ENCODE results near the gene FDX1. TPM values are rescaled to one million over a fixed set of nuclear protein-coding genes. Genes with fewer than 3 reads are reported as not detected.
A peak's percentile ranks its signal among the peaks of the same experiment; 100 is the strongest.
"Not testable (repeated sequence)": the region's sequence is repeated elsewhere in the genome, so short reads cannot be mapped to it uniquely, and the experiment has no call there.

Gene FDX1
- total and polyA plus RNA-seq, 4 donors = 11.0 to 16.2 (median 14.5) TPM

DNA sequence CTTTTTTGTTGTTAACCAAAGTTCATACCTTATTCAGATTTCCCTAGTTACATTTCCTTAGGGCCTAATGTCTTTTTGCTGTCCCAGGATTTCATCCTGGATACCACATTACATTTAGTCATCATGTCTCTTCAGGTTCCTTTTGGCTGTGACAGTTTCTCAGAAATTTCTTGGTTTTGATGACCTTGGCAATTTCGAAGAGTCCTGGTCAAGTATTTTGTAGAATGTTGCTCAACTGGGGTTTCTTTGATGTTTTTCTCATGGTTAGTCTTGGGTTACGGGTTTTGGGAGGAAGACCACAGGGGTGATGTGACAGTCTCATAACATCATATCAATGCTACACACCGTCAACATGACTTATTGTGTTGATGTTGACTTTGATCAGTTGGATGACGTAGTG lies 39.8 kb upstream of the FDX1 start:
- ATAC-seq (ENCODE audit: insufficient read depth, low FRiP score) (no peak), DNase-seq (no peak)
- Histone ChIP-seq H3K4me1 (ENCODE audit: control insufficient read depth in 5 of 5, insufficient read depth in 5 of 5, low read length in 5 of 5) (no peaks in the 10 kb centered on the region), H3K9ac (ENCODE audit: insufficient read depth in 1 of 2, low read length in 2 of 2) (no peak overlapping the region), H3K27me3 (ENCODE audit: control insufficient read depth in 3 of 3, insufficient read depth in 3 of 3, low read length in 2 of 3) (no peaks in the 10 kb centered on the region), H3K36me3 (ENCODE audit: control insufficient read depth in 4 of 4, insufficient read depth in 4 of 4, low read length in 4 of 4) (no peaks in the 10 kb centered on the region), H3K4me3 (no peak overlapping the region), H3K27ac (ENCODE audit: low read depth in 1 of 2, low read length in 1 of 2) (no peak overlapping the region), H3K9me3 (ENCODE audit: control insufficient read depth in 4 of 4, insufficient read depth in 3 of 4, low read length in 3 of 4) (peaks cover 0 to 3% (median 0%) of the 10 kb centered on the region in 4 donors)
- WGBS, 2 donors = 68 to 87% methylated on average over 4 of the region's 4 CpGs
- TF ChIP-seq, protein P1, sequence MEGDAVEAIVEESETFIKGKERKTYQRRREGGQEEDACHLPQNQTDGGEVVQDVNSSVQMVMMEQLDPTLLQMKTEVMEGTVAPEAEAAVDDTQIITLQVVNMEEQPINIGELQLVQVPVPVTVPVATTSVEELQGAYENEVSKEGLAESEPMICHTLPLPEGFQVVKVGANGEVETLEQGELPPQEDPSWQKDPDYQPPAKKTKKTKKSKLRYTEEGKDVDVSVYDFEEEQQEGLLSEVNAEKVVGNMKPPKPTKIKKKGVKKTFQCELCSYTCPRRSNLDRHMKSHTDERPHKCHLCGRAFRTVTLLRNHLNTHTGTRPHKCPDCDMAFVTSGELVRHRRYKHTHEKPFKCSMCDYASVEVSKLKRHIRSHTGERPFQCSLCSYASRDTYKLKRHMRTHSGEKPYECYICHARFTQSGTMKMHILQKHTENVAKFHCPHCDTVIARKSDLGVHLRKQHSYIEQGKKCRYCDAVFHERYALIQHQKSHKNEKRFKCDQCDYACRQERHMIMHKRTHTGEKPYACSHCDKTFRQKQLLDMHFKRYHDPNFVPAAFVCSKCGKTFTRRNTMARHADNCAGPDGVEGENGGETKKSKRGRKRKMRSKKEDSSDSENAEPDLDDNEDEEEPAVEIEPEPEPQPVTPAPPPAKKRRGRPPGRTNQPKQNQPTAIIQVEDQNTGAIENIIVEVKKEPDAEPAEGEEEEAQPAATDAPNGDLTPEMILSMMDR (IDR thresholded peaks at IDR 0.05; ENCODE audit: control extremely low read depth, extremely low read depth) = no peak

- H3K4me1 ChIP-seq (ENCODE audit: control insufficient read depth in 5 of 5, insufficient read depth in 5 of 5, low read length in 5 of 5) = no peaks in the 10 kb centered on the region
- no peak for ATAC-seq (ENCODE audit: insufficient read depth, low FRiP score)
These were observed 37.7 kb upstream of the FDX1 start for GRCh38 chr11:110392056-110392455.

GRCh38 chr11:110397668-110398286 lies 32.0 kb upstream of the FDX1 start:
- not testable (repeated sequence) for H3K27ac ChIP-seq (ENCODE audit: low read depth in 1 of 2, low read length in 1 of 2); H3K4me3 ChIP-seq; H3K9ac ChIP-seq (ENCODE audit: insufficient read depth in 1 of 2, low read length in 2 of 2); H3K36me3 ChIP-seq (ENCODE audit: control insufficient read depth in 4 of 4, insufficient read depth in 4 of 4, low read length in 4 of 4); H3K27me3 ChIP-seq (ENCODE audit: control insufficient read depth in 3 of 3, insufficient read depth in 3 of 3, low read length in 2 of 3); ATAC-seq (ENCODE audit: insufficient read depth, low FRiP score); H3K9me3 ChIP-seq (ENCODE audit: control insufficient read depth in 4 of 4, insufficient read depth in 3 of 4, low read length in 3 of 4); DNase-seq; H3K4me1 ChIP-seq (ENCODE audit: control insufficient read depth in 5 of 5, insufficient read depth in 5 of 5, low read length in 5 of 5)
- whole genome bisulfite sequencing, 2 donors = 70 to 84% methylated on average over 8 of the region's 8 CpGs

More at GRCh38 chr11:110392056-110392455, 37.7 kb upstream of the FDX1 start:
- no peaks in the 10 kb centered on the region for H3K36me3 ChIP-seq (ENCODE audit: control insufficient read depth in 4 of 4, insufficient read depth in 4 of 4, low read length in 4 of 4)
- no peak overlapping the region for H3K9ac ChIP-seq (ENCODE audit: insufficient read depth in 1 of 2, low read length in 2 of 2)
- H3K27ac ChIP-seq (ENCODE audit: low read depth in 1 of 2, low read length in 1 of 2) = no peak overlapping the region
- DNase-seq = no peak
- peaks cover 0 to 3% (median 0%) of the 10 kb centered on the region in 4 donors for H3K9me3 ChIP-seq (ENCODE audit: control insufficient read depth in 4 of 4, insufficient read depth in 3 of 4, low read length in 3 of 4)
- no peaks in the 10 kb centered on the region for H3K27me3 ChIP-seq (ENCODE audit: control insufficient read depth in 3 of 3, insufficient read depth in 3 of 3, low read length in 2 of 3)
- no peak overlapping the region for H3K4me3 ChIP-seq
- WGBS, 2 donors = 84 to 91% methylated on average over 3 of the region's 3 CpGs
- TF ChIP-seq, protein P1 (IDR thresholded peaks at IDR 0.05; ENCODE audit: control extremely low read depth, extremely low read depth) = no peak

DNA sequence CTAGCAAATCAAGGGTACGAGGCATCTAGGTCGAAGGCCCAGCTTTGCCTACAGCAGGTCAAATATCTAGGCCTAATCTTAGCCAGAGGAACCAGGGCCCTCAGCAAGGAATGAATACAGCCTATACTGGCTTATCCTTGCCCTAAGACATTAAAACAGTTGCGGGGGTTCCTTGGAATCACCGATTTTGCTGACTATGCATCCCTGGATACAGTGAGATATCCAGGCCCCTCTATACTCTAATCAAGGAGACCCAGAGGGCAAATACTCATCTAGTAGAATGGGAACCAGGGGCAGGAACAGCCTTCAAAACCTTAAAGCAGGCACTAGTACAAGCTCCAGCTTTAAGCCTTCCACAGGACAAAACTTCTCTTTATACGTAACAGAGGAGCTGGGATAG lies 26.2 kb upstream of the FDX1 start:
- not testable (repeated sequence) for H3K4me1 ChIP-seq (ENCODE audit: control insufficient read depth in 5 of 5, insufficient read depth in 5 of 5, low read length in 5 of 5); H3K9ac ChIP-seq (ENCODE audit: insufficient read depth in 1 of 2, low read length in 2 of 2); H3K27me3 ChIP-seq (ENCODE audit: control insufficient read depth in 3 of 3, insufficient read depth in 3 of 3, low read length in 2 of 3); H3K36me3 ChIP-seq (ENCODE audit: control insufficient read depth in 4 of 4, insufficient read depth in 4 of 4, low read length in 4 of 4); H3K27ac ChIP-seq (ENCODE audit: low read depth in 1 of 2, low read length in 1 of 2); H3K4me3 ChIP-seq; DNase-seq; ATAC-seq (ENCODE audit: insufficient read depth, low FRiP score); H3K9me3 ChIP-seq (ENCODE audit: control insufficient read depth in 4 of 4, insufficient read depth in 3 of 4, low read length in 3 of 4)
- 97 to 98% methylated on average over 5 of the region's 5 CpGs for WGBS, 2 donors

GRCh38 chr11:110405636-110406035 lies 24.1 kb upstream of the FDX1 start:
- not testable (repeated sequence) for H3K4me3 ChIP-seq
- DNase-seq = peak in 1 of 3 donors; percentile 16

More at GRCh38 chr11:110405636-110406035, 24.1 kb upstream of the FDX1 start:
- ATAC-seq (ENCODE audit: insufficient read depth, low FRiP score); H3K9ac ChIP-seq (ENCODE audit: insufficient read depth in 1 of 2, low read length in 2 of 2); H3K27ac ChIP-seq (ENCODE audit: low read depth in 1 of 2, low read length in 1 of 2); H3K36me3 ChIP-seq (ENCODE audit: control insufficient read depth in 4 of 4, insufficient read depth in 4 of 4, low read length in 4 of 4); H3K9me3 ChIP-seq (ENCODE audit: control insufficient read depth in 4 of 4, insufficient read depth in 3 of 4, low read length in 3 of 4); H3K27me3 ChIP-seq (ENCODE audit: control insufficient read depth in 3 of 3, insufficient read depth in 3 of 3, low read length in 2 of 3); H3K4me1 ChIP-seq (ENCODE audit: control insufficient read depth in 5 of 5, insufficient read depth in 5 of 5, low read length in 5 of 5): not testable (repeated sequence)
- WGBS, 2 donors = 69 to 78% methylated on average over 4 of the region's 4 CpGs
